Measurements from ENCODE around the gene DHRS7.
"Not testable (repeated sequence)": the region's sequence is repeated elsewhere in the genome, so short reads cannot be mapped to it uniquely, and the experiment has no call there.

DNA sequence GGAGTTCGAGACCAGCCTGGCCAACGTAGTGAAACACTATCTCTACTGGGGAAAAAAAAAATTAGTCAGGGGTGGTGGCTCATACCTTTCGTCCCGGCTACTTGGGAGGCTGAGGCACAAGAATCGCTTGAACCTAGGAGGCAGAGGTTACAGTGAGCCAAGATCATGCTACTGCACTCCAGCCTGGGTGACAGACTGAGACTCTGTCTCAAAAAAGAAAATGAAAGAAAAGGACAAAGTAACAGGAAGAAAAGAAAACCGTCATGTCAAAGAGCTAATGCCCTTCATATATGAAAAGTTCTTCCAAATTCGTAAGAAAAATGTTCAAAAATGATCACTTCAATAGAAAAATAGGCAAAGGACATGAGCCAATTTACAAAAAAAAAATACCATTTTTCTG is 65.3 kb downstream of the DHRS7 start:
- TF ChIP-seq CTCF (IDR thresholded peaks at IDR 0.05; ENCODE audit: borderline replicate concordance, extremely low read depth, low read length, poor library complexity, severe bottlenecking); EZH2 (IDR thresholded peaks at IDR 0.05; ENCODE audit: borderline replicate concordance, low read depth, low read length, severe bottlenecking): not testable (repeated sequence)
